HCT116 (cell line): ENCODE measurements around the gene PHPT1.

Experiments used
- CBX3 ChIP-seq: IDR thresholded peaks from 2 replicates; pipeline ENCODE4 v1.6.1; 2012; ENCODE audit warnings: low read depth
- CEBPB ChIP-seq: IDR thresholded peaks from 2 replicates; pipeline ENCODE4 v1.6.1; 2012; ENCODE audit warnings: low read depth
- EZH2 ChIP-seq: fragments of 200-600 bp; sonication (generic); IDR thresholded peaks from 2 replicates; pipeline ENCODE4 v1.6.1; 2017; ENCODE audit warnings: antibody characterized with exemption, mixed run types
- EZH2phosphoT487 ChIP-seq: fragments of 200-600 bp; IDR thresholded peaks from 2 replicates; pipeline ENCODE4 v1.6.1; 2018; ENCODE audit warnings: antibody characterized with exemption, borderline replicate concordance
- JUND ChIP-seq: IDR thresholded peaks from 2 replicates; pipeline ENCODE4 v1.6.1; 2012
- SP1 ChIP-seq: IDR thresholded peaks from 2 replicates; pipeline ENCODE4 v1.6.1; 2012; ENCODE audit warnings: low read depth
- TF ChIP-seq, protein P1 (sequence below), 3 experiments: fragments of 200-600 bp in 1 of 3; sonication (generic) in 1 of 3; IDR thresholded peaks in 2 of 3; conservative IDR thresholded peaks in 1 of 3; 2 replicates each; pipeline ENCODE4 v1.5.1; 2012 to 2017; ENCODE audit warnings: low read depth in 2 of 3, low read length in 2 of 3, antibody characterized with exemption in 1 of 3, borderline replicate concordance in 1 of 3, control low read depth in 1 of 3, mild to moderate bottlenecking in 1 of 3, mixed read lengths in 1 of 3, mixed run types in 1 of 3, moderate library complexity in 1 of 3; ENCODE audit not compliant: insufficient read depth in 1 of 3
- TF ChIP-seq, protein P2 (sequence below): IDR thresholded peaks from 2 replicates; pipeline ENCODE4 v1.6.1; 2012

DNA sequence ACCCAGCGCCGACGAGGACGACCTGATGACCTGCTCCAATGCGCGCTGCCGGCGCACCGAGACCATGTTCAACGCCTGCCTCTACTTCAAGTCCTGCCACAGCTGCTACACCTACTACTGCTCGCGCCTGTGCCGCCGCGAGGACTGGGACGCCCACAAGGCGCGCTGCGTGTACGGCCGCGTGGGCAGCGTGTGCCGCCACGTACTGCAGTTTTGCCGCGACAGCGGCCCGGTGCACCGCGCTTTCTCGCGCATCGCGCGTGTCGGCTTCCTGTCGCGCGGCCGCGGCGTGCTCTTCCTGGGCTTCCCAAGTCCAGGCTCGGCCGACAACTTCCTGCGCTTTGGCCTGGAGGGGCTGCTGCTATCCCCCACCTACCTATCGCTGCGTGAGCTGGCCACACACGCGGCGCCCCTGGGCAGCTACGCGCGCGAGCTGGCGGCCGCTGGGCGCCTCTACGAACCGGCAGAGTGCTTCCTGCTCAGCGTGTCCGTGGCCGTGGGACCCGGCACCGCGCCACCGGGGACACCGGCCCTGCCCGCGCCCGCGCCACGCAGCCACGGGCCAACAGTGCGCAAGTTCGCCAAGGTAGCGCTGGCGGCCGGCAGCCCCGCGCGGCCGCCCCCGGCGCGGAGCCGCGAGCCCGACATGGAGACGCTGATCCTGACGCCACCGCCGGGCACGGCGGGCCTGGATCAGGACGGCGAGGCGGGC, 2.7 kb upstream of the PHPT1 start:
- TF ChIP-seq, protein P1, sequence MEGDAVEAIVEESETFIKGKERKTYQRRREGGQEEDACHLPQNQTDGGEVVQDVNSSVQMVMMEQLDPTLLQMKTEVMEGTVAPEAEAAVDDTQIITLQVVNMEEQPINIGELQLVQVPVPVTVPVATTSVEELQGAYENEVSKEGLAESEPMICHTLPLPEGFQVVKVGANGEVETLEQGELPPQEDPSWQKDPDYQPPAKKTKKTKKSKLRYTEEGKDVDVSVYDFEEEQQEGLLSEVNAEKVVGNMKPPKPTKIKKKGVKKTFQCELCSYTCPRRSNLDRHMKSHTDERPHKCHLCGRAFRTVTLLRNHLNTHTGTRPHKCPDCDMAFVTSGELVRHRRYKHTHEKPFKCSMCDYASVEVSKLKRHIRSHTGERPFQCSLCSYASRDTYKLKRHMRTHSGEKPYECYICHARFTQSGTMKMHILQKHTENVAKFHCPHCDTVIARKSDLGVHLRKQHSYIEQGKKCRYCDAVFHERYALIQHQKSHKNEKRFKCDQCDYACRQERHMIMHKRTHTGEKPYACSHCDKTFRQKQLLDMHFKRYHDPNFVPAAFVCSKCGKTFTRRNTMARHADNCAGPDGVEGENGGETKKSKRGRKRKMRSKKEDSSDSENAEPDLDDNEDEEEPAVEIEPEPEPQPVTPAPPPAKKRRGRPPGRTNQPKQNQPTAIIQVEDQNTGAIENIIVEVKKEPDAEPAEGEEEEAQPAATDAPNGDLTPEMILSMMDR (IDR thresholded peaks at IDR 0.05 in 2 of 3, conservative IDR thresholded peaks at IDR 0.05 in 1 of 3; ENCODE audit: borderline replicate concordance in 1 of 3, insufficient read depth in 1 of 3, low read depth in 2 of 3, low read length in 2 of 3), result no peak
- TF ChIP-seq EZH2phosphoT487, result no peak
- no peak for TF ChIP-seq CEBPB
- no peak for TF ChIP-seq CBX3
- no peak for TF ChIP-seq JUND
- TF ChIP-seq, protein P2, sequence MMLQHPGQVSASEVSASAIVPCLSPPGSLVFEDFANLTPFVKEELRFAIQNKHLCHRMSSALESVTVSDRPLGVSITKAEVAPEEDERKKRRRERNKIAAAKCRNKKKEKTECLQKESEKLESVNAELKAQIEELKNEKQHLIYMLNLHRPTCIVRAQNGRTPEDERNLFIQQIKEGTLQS, result no peak
- no peak for TF ChIP-seq EZH2
- no peak for TF ChIP-seq SP1
